ENCODE measurements around the gene YIPF3.

The YIPF3 gene

GRCh38 chr6:43499028-43499815 lies 17.5 kb downstream of the YIPF3 start:
- TF ChIP-seq TAF1 (IDR thresholded peaks at IDR 0.05; ENCODE audit: borderline replicate concordance, insufficient read depth, low read length) (peak; percentile 14; the same call in 1 of the 2 replicates), SIN3A (IDR thresholded peaks at IDR 0.05; ENCODE audit: borderline replicate concordance, insufficient read depth, low read length) (peak; percentile 62; the same call in 1 of the 2 replicates), REST (IDR thresholded peaks at IDR 0.05; ENCODE audit: insufficient read depth in 1 of 2, low read depth in 2 of 2, low read length in 2 of 2) (peak in 1 of 2 experiments; percentile 69; a peak in 1 of 4 replicates), FOXP2 (optimal IDR thresholded peaks at IDR 0.05; ENCODE audit: borderline replicate concordance, extremely low read depth, extremely low read length, insufficient read depth) (peak; percentile 32), POLR2AphosphoS5 (IDR thresholded peaks at IDR 0.05; ENCODE audit: low read depth, low read length) (no peak)

DNA sequence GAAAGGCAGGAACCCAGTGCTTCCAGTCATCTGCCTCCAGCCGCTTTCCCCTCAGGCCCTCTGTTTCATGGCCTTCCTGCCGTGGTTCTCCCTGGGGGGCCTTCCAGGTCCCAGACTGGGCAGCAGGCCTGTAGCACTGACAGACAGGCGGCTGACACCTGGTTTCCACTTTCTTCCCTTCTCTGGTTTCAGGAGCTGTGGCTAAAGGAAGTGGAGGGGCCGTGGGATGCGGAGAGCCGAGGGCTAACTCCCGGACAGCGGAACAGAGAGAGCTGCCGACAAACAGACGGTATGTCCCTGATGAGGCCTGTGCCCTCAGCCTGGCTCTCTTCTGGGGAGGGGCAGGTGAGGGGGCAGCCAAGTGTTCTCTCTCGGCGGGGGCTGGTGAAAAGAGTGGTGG lies 19.0 kb downstream of the YIPF3 start:
- no peak for TF ChIP-seq POLR2AphosphoS5 (IDR thresholded peaks at IDR 0.05; ENCODE audit: low read depth, low read length)
- no peak for TF ChIP-seq TAF1 (IDR thresholded peaks at IDR 0.05; ENCODE audit: borderline replicate concordance, insufficient read depth, low read length)
- TF ChIP-seq SIN3A (IDR thresholded peaks at IDR 0.05; ENCODE audit: borderline replicate concordance, insufficient read depth, low read length): no peak
- no peak for TF ChIP-seq FOXP2 (optimal IDR thresholded peaks at IDR 0.05; ENCODE audit: borderline replicate concordance, extremely low read depth, extremely low read length, insufficient read depth)
- TF ChIP-seq REST (IDR thresholded peaks at IDR 0.05; ENCODE audit: insufficient read depth in 1 of 2, low read depth in 2 of 2, low read length in 2 of 2): no peak

GRCh38 chr6:43497129-43497396 lies 19.7 kb downstream of the YIPF3 start:
- no peak for TF ChIP-seq REST (IDR thresholded peaks at IDR 0.05; ENCODE audit: insufficient read depth in 1 of 2, low read depth in 2 of 2, low read length in 2 of 2)
- TF ChIP-seq SIN3A (IDR thresholded peaks at IDR 0.05; ENCODE audit: borderline replicate concordance, insufficient read depth, low read length): no peak
- TF ChIP-seq POLR2AphosphoS5 (IDR thresholded peaks at IDR 0.05; ENCODE audit: low read depth, low read length): no peak
- no peak for TF ChIP-seq FOXP2 (optimal IDR thresholded peaks at IDR 0.05; ENCODE audit: borderline replicate concordance, extremely low read depth, extremely low read length, insufficient read depth)
- TF ChIP-seq TAF1 (IDR thresholded peaks at IDR 0.05; ENCODE audit: borderline replicate concordance, insufficient read depth, low read length): no peak

DNA sequence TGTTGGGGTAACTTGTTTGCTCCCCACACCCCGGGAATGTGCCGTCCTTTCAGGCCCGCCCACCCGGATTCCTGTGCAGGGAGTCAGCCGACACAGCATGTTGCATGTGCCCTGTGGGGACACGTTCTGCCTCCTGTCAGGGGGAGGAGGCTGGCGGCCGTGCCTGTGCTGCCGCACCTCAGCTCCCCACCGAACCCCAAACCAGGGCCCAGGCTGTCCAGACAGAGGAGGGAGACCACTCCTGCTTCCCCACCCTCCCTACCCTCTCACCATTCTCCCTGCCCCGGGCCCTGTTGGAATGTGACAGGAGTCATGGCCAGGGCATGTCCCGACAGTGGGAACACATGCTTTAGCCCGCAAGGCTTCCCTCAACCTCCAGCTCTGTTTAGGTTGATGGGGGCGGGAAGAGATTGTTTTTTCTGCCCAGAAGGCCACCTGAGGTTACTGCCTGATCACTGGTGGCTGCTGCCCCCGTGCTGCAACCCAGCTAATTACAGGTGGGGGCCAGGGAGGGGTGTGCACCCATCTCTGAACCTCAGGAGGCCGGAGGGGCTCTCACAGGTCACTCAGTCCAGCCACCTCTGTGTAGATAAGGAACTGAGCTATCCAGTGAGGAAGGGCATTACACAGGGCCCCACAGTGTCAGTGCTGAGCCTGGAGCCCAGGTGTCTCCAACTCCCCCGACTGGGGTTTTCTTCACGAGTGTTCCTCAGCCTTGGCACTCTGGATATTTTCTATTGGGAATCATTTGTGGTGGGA lies 20.2 kb downstream of the YIPF3 start:
- no peak for TF ChIP-seq FOXP2 (optimal IDR thresholded peaks at IDR 0.05; ENCODE audit: borderline replicate concordance, extremely low read depth, extremely low read length, insufficient read depth)
- no peak for TF ChIP-seq SIN3A (IDR thresholded peaks at IDR 0.05; ENCODE audit: borderline replicate concordance, insufficient read depth, low read length)
- TF ChIP-seq POLR2AphosphoS5 (IDR thresholded peaks at IDR 0.05; ENCODE audit: low read depth, low read length): no peak
- no peak for TF ChIP-seq REST (IDR thresholded peaks at IDR 0.05; ENCODE audit: insufficient read depth in 1 of 2, low read depth in 2 of 2, low read length in 2 of 2)
- TF ChIP-seq TAF1 (IDR thresholded peaks at IDR 0.05; ENCODE audit: borderline replicate concordance, insufficient read depth, low read length): no peak

Data from PFSK-1 (cell line).